Measurements from ENCODE around the gene MYH9.
"Not testable (repeated sequence)": the region's sequence is repeated elsewhere in the genome, so short reads cannot be mapped to it uniquely, and the experiment has no call there.

DNA sequence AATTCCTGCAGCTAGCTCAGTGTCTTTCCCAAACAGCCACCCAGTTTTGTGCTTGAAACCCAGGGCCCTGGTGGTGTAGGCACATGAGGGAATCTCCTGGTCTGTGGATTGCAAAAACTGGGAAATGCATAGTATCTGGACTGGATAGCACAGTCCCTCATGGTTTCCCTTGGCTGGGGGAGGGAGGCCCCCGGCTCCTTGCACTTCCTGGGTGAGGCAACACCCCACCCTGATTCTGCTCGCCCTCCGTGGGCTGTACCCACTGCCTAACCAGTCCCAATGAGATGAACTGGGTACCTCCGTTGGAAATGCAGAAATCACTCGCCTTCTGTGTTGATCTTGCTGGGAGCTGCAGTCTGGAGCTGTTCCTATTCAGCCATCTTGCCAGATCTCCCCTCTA lies 115.8 kb downstream of the MYH9 start:
- TF ChIP-seq, protein P1, sequence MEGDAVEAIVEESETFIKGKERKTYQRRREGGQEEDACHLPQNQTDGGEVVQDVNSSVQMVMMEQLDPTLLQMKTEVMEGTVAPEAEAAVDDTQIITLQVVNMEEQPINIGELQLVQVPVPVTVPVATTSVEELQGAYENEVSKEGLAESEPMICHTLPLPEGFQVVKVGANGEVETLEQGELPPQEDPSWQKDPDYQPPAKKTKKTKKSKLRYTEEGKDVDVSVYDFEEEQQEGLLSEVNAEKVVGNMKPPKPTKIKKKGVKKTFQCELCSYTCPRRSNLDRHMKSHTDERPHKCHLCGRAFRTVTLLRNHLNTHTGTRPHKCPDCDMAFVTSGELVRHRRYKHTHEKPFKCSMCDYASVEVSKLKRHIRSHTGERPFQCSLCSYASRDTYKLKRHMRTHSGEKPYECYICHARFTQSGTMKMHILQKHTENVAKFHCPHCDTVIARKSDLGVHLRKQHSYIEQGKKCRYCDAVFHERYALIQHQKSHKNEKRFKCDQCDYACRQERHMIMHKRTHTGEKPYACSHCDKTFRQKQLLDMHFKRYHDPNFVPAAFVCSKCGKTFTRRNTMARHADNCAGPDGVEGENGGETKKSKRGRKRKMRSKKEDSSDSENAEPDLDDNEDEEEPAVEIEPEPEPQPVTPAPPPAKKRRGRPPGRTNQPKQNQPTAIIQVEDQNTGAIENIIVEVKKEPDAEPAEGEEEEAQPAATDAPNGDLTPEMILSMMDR (IDR thresholded peaks at IDR 0.05) = not testable (repeated sequence)
- not testable (repeated sequence) for TF ChIP-seq POLR2A (IDR thresholded peaks at IDR 0.05)

All from Peyer's patch (tissue), 4 donors.